ENCODE results near the gene ASTN2.

Gene ASTN2

GRCh38 chr9:117080765-117081390, 334.0 kb downstream of the ASTN2 start:
- DNase-seq, result no peak
- no peaks in the 10 kb centered on the region for H3K36me3 ChIP-seq (replicated peaks; ENCODE audit: insufficient read depth, low read length)

GRCh38 chr9:117076571-117077290, 338.1 kb downstream of the ASTN2 start:
- no peak overlapping the region for H3K4me2 ChIP-seq (ENCODE audit: low read depth, low read length)
- no peak for DNase-seq
- no peak overlapping the region for H2AFZ ChIP-seq (ENCODE audit: low read length)
- no peaks in the 10 kb centered on the region for H3K9me3 ChIP-seq (replicated peaks; ENCODE audit: insufficient read depth, low read length)
- TF ChIP-seq EZH2 (optimal IDR thresholded peaks at IDR 0.05; ENCODE audit: low read depth, low read length), result no peak
- TF ChIP-seq CTCF (IDR thresholded peaks at IDR 0.05; ENCODE audit: low read length), result no peak
- TF ChIP-seq EZH2phosphoT487 (IDR thresholded peaks at IDR 0.05; ENCODE audit: low read length), result no peak
- no peak overlapping the region for H3K9ac ChIP-seq (ENCODE audit: low read length)
- no peaks in the 10 kb centered on the region for H3K27me3 ChIP-seq (replicated peaks; ENCODE audit: insufficient read depth, low read length)
- H3K36me3 ChIP-seq (replicated peaks; ENCODE audit: insufficient read depth, low read length), result no peaks in the 10 kb centered on the region
- H4K20me1 ChIP-seq (ENCODE audit: insufficient read depth, low read length), result no peaks in the 10 kb centered on the region
- H3K79me2 ChIP-seq (ENCODE audit: low read length), result no peaks in the 10 kb centered on the region
- H3K9me2 ChIP-seq (replicated peaks; ENCODE audit: insufficient read depth, low read length), result no peaks in the 10 kb centered on the region
- H3F3A ChIP-seq (ENCODE audit: insufficient read depth, low read length), result no peaks in the 10 kb centered on the region
- no peak overlapping the region for H3K27ac ChIP-seq (ENCODE audit: low read length)
- no peaks in the 10 kb centered on the region for H3K4me1 ChIP-seq (ENCODE audit: low read length)
- H3K4me3 ChIP-seq (ENCODE audit: low read length), result no peak overlapping the region

More at GRCh38 chr9:117080765-117081390, 334.0 kb downstream of the ASTN2 start:
- Histone ChIP-seq H4K20me1 (ENCODE audit: insufficient read depth, low read length) (no peaks in the 10 kb centered on the region), H3F3A (ENCODE audit: insufficient read depth, low read length) (peaks cover 14% of the 10 kb centered on the region), H3K79me2 (ENCODE audit: low read length) (no peaks in the 10 kb centered on the region), H3K27ac (ENCODE audit: low read length) (no peak overlapping the region), H3K4me1 (ENCODE audit: low read length) (peaks cover 24% of the 10 kb centered on the region), H3K9me3 (replicated peaks; ENCODE audit: insufficient read depth, low read length) (no peaks in the 10 kb centered on the region), H3K4me3 (ENCODE audit: low read length) (no peak overlapping the region), H3K9ac (ENCODE audit: low read length) (no peak overlapping the region), H2AFZ (ENCODE audit: low read length) (no peak overlapping the region), H3K9me2 (replicated peaks; ENCODE audit: insufficient read depth, low read length) (no peaks in the 10 kb centered on the region), H3K4me2 (ENCODE audit: low read depth, low read length) (no peak overlapping the region), H3K27me3 (replicated peaks; ENCODE audit: insufficient read depth, low read length) (no peaks in the 10 kb centered on the region)
- TF ChIP-seq EZH2 (optimal IDR thresholded peaks at IDR 0.05; ENCODE audit: low read depth, low read length), result no peak
- TF ChIP-seq EZH2phosphoT487 (IDR thresholded peaks at IDR 0.05; ENCODE audit: low read length), result no peak
- TF ChIP-seq CTCF (IDR thresholded peaks at IDR 0.05; ENCODE audit: low read length), result no peak

GRCh38 chr9:117075636-117076035, 339.2 kb downstream of the ASTN2 start:
- TF ChIP-seq EZH2phosphoT487 (IDR thresholded peaks at IDR 0.05; ENCODE audit: low read length) (no peak), CTCF (IDR thresholded peaks at IDR 0.05; ENCODE audit: low read length) (no peak), EZH2 (optimal IDR thresholded peaks at IDR 0.05; ENCODE audit: low read depth, low read length) (no peak)
- DNase-seq, result no peak
- no peaks in the 10 kb centered on the region for H3K27me3 ChIP-seq (replicated peaks; ENCODE audit: insufficient read depth, low read length)
- no peaks in the 10 kb centered on the region for H3K9me3 ChIP-seq (replicated peaks; ENCODE audit: insufficient read depth, low read length)
- no peaks in the 10 kb centered on the region for H3K4me1 ChIP-seq (ENCODE audit: low read length)
- no peak overlapping the region for H3K9ac ChIP-seq (ENCODE audit: low read length)
- H3K27ac ChIP-seq (ENCODE audit: low read length), result no peak overlapping the region
- no peak overlapping the region for H3K4me3 ChIP-seq (ENCODE audit: low read length)
- H3K9me2 ChIP-seq (replicated peaks; ENCODE audit: insufficient read depth, low read length), result no peaks in the 10 kb centered on the region
- no peaks in the 10 kb centered on the region for H3K79me2 ChIP-seq (ENCODE audit: low read length)
- H3K4me2 ChIP-seq (ENCODE audit: low read depth, low read length), result no peak overlapping the region
- no peaks in the 10 kb centered on the region for H3F3A ChIP-seq (ENCODE audit: insufficient read depth, low read length)
- no peaks in the 10 kb centered on the region for H4K20me1 ChIP-seq (ENCODE audit: insufficient read depth, low read length)
- no peak overlapping the region for H2AFZ ChIP-seq (ENCODE audit: low read length)
- H3K36me3 ChIP-seq (replicated peaks; ENCODE audit: insufficient read depth, low read length), result no peaks in the 10 kb centered on the region

All from MM.1S (cell line).